SK-N-SH (cell line): ENCODE results near the gene CRB1. TPM values are rescaled to one million over a fixed set of nuclear protein-coding genes. Genes with fewer than 3 reads are reported as not detected.

Experiments
- CTCF ChIA-PET: fragments of 300-600, 350-600 bp; formaldehyde crosslinking; extraction: SDS; loops from one replicate; lab custom pipeline; 2021; lab: Yijun Ruan, JAX
- POLR2A ChIA-PET: fragments of 350-600 bp; sonication (Branson Sonifier 250); formaldehyde crosslinking; extraction: SDS; loops from one replicate; lab custom pipeline; 2020; ENCODE audit warnings: antibody characterized with exemption, inconsistent platforms; lab: Yijun Ruan, JAX
- DNase-seq: peaks from one replicate; pipeline ENCODE4 v3.0.0; 2012
- H2AFZ ChIP-seq: fragments of 200-600 bp; sonication (generic); 2 replicates; pipeline ENCODE4 v1.8.1; 2016; ENCODE audit warnings: antibody characterized with exemption, mild to moderate bottlenecking, low read depth
- H3F3A ChIP-seq: fragments of 200-600 bp; sonication (generic); replicated peaks from 2 replicates; pipeline ENCODE3; 2016; ENCODE audit warnings: antibody characterized with exemption, mild to moderate bottlenecking; ENCODE audit not compliant: insufficient read depth
- H3K27ac ChIP-seq, 2 experiments: fragments of 200-500 bp in 1 of 2; fragments of 200-600 bp in 1 of 2; sonication (Bioruptor generic) in 1 of 2; sonication (generic), shearing (Covaris generic) in 1 of 2; 2 replicates each; pipeline versions ENCODE4 v1.5.1 to v1.6.1; 2014 to 2016; ENCODE audit warnings: low read depth in 2 of 2, inconsistent platforms in 1 of 2, low read length in 1 of 2, mild to moderate bottlenecking in 1 of 2, mixed read lengths in 1 of 2
- H3K27me3 ChIP-seq: fragments of 200-600 bp; sonication (generic), shearing (Covaris generic); 2 replicates; pipeline ENCODE4 v1.6.1; 2016; ENCODE audit warnings: mixed run types; ENCODE audit not compliant: insufficient read depth
- H3K36me3 ChIP-seq, 2 experiments: fragments of 200-500 bp in 1 of 2; fragments of 200-600 bp in 1 of 2; sonication (Bioruptor generic) in 1 of 2; sonication (generic) in 1 of 2; replicated peaks in 1 of 2; 2 replicates each; pipeline versions ENCODE3 to v1.5.1; 2014 to 2016; ENCODE audit warnings: low read length in 1 of 2, mild to moderate bottlenecking in 1 of 2; ENCODE audit not compliant: insufficient read depth in 2 of 2, control insufficient read depth in 1 of 2
- H3K4me1 ChIP-seq, 2 experiments: fragments of 200-500 bp in 1 of 2; fragments of 200-600 bp in 1 of 2; sonication (Bioruptor generic) in 1 of 2; sonication (generic), shearing (Covaris generic) in 1 of 2; 2 replicates each; pipeline versions ENCODE4 v1.5.1 to v1.6.1; 2014 to 2016; ENCODE audit warnings: low read depth in 1 of 2, low read length in 1 of 2, mixed run types in 1 of 2; ENCODE audit not compliant: insufficient read depth in 2 of 2, control insufficient read depth in 1 of 2
- H3K4me2 ChIP-seq: fragments of 200-600 bp; sonication (generic), shearing (Covaris generic); 2 replicates; pipeline ENCODE4 v1.6.1; 2017; ENCODE audit warnings: mixed run types
- H3K4me3 ChIP-seq, 2 experiments: fragments of 200-500 bp in 1 of 2; fragments of 200-600 bp in 1 of 2; sonication (Bioruptor generic) in 1 of 2; sonication (generic), shearing (Covaris generic) in 1 of 2; 2 replicates each; pipeline versions ENCODE4 v1.5.1 to v1.8.1; 2014 to 2016; ENCODE audit warnings: low read depth in 2 of 2, inconsistent platforms in 1 of 2, low read length in 1 of 2, mild to moderate bottlenecking in 1 of 2, mixed read lengths in 1 of 2, moderate library complexity in 1 of 2
- H3K79me2 ChIP-seq: fragments of 200-600 bp; sonication (generic); 2 replicates; pipeline ENCODE4 v1.8.1; 2017; ENCODE audit warnings: mild to moderate bottlenecking; ENCODE audit not compliant: insufficient read depth
- H3K9ac ChIP-seq: fragments of 200-600 bp; sonication (generic); 2 replicates; pipeline ENCODE4 v1.6.1; 2017; ENCODE audit warnings: mixed run types
- H3K9me2 ChIP-seq: fragments of 200-600 bp; sonication (generic); 2 replicates; pipeline ENCODE4 v1.6.1; 2017; ENCODE audit warnings: mixed run types
- H3K9me3 ChIP-seq: fragments of 200-600 bp; sonication (generic); 2 replicates; pipeline ENCODE4 v1.6.1; 2017; ENCODE audit warnings: mixed run types, mild to moderate bottlenecking, moderate library complexity
- H4K20me1 ChIP-seq: fragments of 200-600 bp; sonication (generic); 2 replicates; pipeline ENCODE4 v1.6.1; 2017; ENCODE audit warnings: mild to moderate bottlenecking, mixed run types; ENCODE audit not compliant: insufficient read depth
- CTCF ChIP-seq: fragments of 200-600 bp; sonication (generic); IDR thresholded peaks from 2 replicates; pipeline ENCODE4 v1.6.1; 2017; ENCODE audit warnings: antibody characterized with exemption, mild to moderate bottlenecking, moderate library complexity
- EZH2phosphoT487 ChIP-seq: fragments of 200-600 bp; sonication (generic); IDR thresholded peaks from 2 replicates; pipeline ENCODE4 v1.6.1; 2017; ENCODE audit warnings: low read depth, mixed run types, mild to moderate bottlenecking, antibody characterized with exemption, moderate library complexity, borderline replicate concordance
- FOSL2 ChIP-seq: IDR thresholded peaks from 2 replicates; pipeline ENCODE4 v1.4.0; 2012; ENCODE audit warnings: low read depth, mild to moderate bottlenecking, moderate library complexity, borderline replicate concordance
- FOXJ3 ChIP-seq: sonication (generic); formaldehyde crosslinking; IDR thresholded peaks from 2 replicates; pipeline ENCODE4 v1.5.1; 2020; ENCODE audit warnings: mild to moderate bottlenecking, missing genetic modification reagents
- IRF3 ChIP-seq: fragments of 150-350 bp; IDR thresholded peaks from 2 replicates; pipeline ENCODE4 v1.6.1; 2016; ENCODE audit warnings: mild to moderate bottlenecking, low read depth, low read length
- MEF2A ChIP-seq: IDR thresholded peaks from 2 replicates; pipeline ENCODE4 v1.4.0; 2012; ENCODE audit warnings: low read depth, borderline replicate concordance
- RAD21 ChIP-seq: IDR thresholded peaks from 2 replicates; pipeline ENCODE4 v1.6.1; 2012; ENCODE audit warnings: mild to moderate bottlenecking, low read length
- RCOR1 ChIP-seq: fragments of 150-350 bp; IDR thresholded peaks from 2 replicates; pipeline ENCODE4 v1.6.1; 2017; ENCODE audit warnings: antibody characterized with exemption, low read length
- REST ChIP-seq: IDR thresholded peaks from 2 replicates; pipeline ENCODE4 v1.6.1; 2012; ENCODE audit warnings: mild to moderate bottlenecking, low read depth, low read length, moderate library complexity
- WGBS: methylation state at CpG from one replicate; pipeline ENCODE4 v1.1.6; 2017; ENCODE audit warnings: low lambda C conversion rate; 5-methylcytosine and 5-hydroxymethylcytosine counted together
- polyA plus RNA-seq, 3 experiments: library from polyadenylated mRNA; depleted of rRNA; stranded (reverse); fragments of >200 nt; gene quantifications; 2 replicates each; pipeline ENCODE4 v1.2.3, GENCODE V29; 2012
- TF ChIP-seq, protein P1 (sequence below): IDR thresholded peaks from 2 replicates; pipeline ENCODE4 v1.4.0; 2012; ENCODE audit warnings: low read depth
- TF ChIP-seq, protein P2 (sequence below): IDR thresholded peaks from 2 replicates; pipeline ENCODE4; 2012

Gene CRB1
- polyA plus RNA-seq, 1 of the 3 experiments (the other 2 are of a cell fraction): 0.13 TPM

DNA sequence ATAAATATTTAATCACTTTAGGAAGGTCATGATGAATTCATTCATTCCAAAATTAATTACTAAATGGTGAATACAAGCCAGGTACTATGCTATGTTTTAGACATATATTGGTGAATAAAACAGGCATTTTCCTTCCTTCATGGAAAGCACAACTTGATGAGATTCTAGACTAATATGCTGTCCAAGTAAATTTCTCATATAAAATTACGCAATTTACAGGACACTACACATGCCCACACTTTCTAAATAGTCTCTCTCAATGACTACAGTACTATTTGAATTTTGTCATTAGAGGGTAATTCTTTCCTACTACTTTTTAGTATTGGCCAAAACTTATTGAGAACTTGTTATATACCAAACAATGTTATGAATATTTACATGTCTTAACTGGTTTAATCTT lies 150.6 kb downstream of the CRB1 start:
- H3K9me3 ChIP-seq: no peaks in the 10 kb centered on the region
- TF ChIP-seq, protein P1, sequence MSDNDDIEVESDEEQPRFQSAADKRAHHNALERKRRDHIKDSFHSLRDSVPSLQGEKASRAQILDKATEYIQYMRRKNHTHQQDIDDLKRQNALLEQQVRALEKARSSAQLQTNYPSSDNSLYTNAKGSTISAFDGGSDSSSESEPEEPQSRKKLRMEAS: no peak
- no peak for TF ChIP-seq RCOR1
- no peak for TF ChIP-seq FOSL2
- TF ChIP-seq CTCF: no peak
- TF ChIP-seq RAD21: no peak
- TF ChIP-seq IRF3: no peak
- no peak for TF ChIP-seq FOXJ3
- TF ChIP-seq, protein P2, sequence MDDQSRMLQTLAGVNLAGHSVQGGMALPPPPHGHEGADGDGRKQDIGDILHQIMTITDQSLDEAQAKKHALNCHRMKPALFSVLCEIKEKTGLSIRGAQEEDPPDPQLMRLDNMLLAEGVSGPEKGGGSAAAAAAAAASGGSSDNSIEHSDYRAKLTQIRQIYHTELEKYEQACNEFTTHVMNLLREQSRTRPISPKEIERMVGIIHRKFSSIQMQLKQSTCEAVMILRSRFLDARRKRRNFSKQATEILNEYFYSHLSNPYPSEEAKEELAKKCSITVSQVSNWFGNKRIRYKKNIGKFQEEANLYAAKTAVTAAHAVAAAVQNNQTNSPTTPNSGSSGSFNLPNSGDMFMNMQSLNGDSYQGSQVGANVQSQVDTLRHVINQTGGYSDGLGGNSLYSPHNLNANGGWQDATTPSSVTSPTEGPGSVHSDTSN: no peak
- no peak for TF ChIP-seq EZH2phosphoT487
- TF ChIP-seq REST: no peak
- TF ChIP-seq MEF2A: no peak
- TF ChIP-seq, all 33 proteins: peak for 0
- no peak overlapping the region for H3K27ac ChIP-seq
- ChIA-PET CTCF (no interaction called here), POLR2A (no interaction called here)
- DNase-seq: no peak
- H3K36me3 ChIP-seq: no peaks in the 10 kb centered on the region
- H2AFZ ChIP-seq: no peak overlapping the region
- no peaks in the 10 kb centered on the region for H3F3A ChIP-seq
- no peaks in the 10 kb centered on the region for H3K9me2 ChIP-seq
- 61% methylated on average over 1 of the region's 1 CpG for WGBS
- H3K4me2 ChIP-seq: no peak overlapping the region
- H3K27me3 ChIP-seq: no peaks in the 10 kb centered on the region
- no peaks in the 10 kb centered on the region for H3K79me2 ChIP-seq
- no peaks in the 10 kb centered on the region; a peak in 1 of 4 replicates for H3K4me1 ChIP-seq
- no peak overlapping the region for H3K9ac ChIP-seq
- no peaks in the 10 kb centered on the region for H4K20me1 ChIP-seq
- no peak overlapping the region for H3K4me3 ChIP-seq
